LoVo (cell line): Measurements from ENCODE around the gene AXL.
A peak's percentile ranks its signal among the peaks of the same experiment; 100 is the strongest.
"Not testable (repeated sequence)": the region's sequence is repeated elsewhere in the genome, so short reads cannot be mapped to it uniquely, and the experiment has no call there.

ENCODE experiments used
- DNase-seq: peaks from one replicate; pipeline ENCODE4 v3.0.0-alpha.2; 2016; ENCODE audit warnings: low spot score

AXL gene

GRCh38 chr19:41206926-41207750 lies 11.9 kb upstream of the AXL start:
- no peak for DNase-seq

GRCh38 chr19:41214161-41214560 lies 4.9 kb upstream of the AXL start:
- no peak for DNase-seq

- no peak for DNase-seq
These were observed 1.3 kb upstream of the AXL start for GRCh38 chr19:41217741-41218140.

- DNase-seq = no peak
These were observed 791 bp upstream of the AXL start for GRCh38 chr19:41218249-41218614.

GRCh38 chr19:41219924-41220567 lies 1.0 kb downstream of the AXL start:
- DNase-seq = no peak

- no peak for DNase-seq
These were observed 1.8 kb downstream of the AXL start for GRCh38 chr19:41220811-41221210.

GRCh38 chr19:41221514-41222205 lies 2.6 kb downstream of the AXL start:
- DNase-seq = no peak

GRCh38 chr19:41222240-41222639 lies 3.2 kb downstream of the AXL start:
- no peak for DNase-seq

- peak; percentile 51 for DNase-seq
These were observed 4.6 kb downstream of the AXL start for GRCh38 chr19:41223431-41224234.

- no peak for DNase-seq
These were observed 5.6 kb downstream of the AXL start for GRCh38 chr19:41224632-41225031.

- peak; percentile 69 for DNase-seq
These were observed 6.4 kb downstream of the AXL start for GRCh38 chr19:41225238-41226052.

GRCh38 chr19:41226053-41226873 lies 7.2 kb downstream of the AXL start:
- peak; percentile 68 for DNase-seq

GRCh38 chr19:41226874-41227390 lies 7.9 kb downstream of the AXL start:
- DNase-seq = no peak

- DNase-seq = no peak
These were observed 9.5 kb downstream of the AXL start for GRCh38 chr19:41228486-41228885.

- DNase-seq = not testable (repeated sequence)
These were observed 10.3 kb downstream of the AXL start for GRCh38 chr19:41229338-41229737.

- DNase-seq = no peak
These were observed 11.2 kb downstream of the AXL start for GRCh38 chr19:41230067-41230857.

- DNase-seq = no peak
These were observed 13.7 kb downstream of the AXL start for GRCh38 chr19:41232686-41233085.

GRCh38 chr19:41233748-41234240 lies 14.8 kb downstream of the AXL start:
- DNase-seq = no peak

GRCh38 chr19:41234512-41235168 lies 15.6 kb downstream of the AXL start:
- DNase-seq = no peak
